VCaP (cell line): ENCODE data around the gene TMTC1.

Source experiments
- H3K27ac ChIP-seq: fragments of 450-650 bp; 2 replicates; pipeline ENCODE4 v1.5.1; 2017
- TF ChIP-seq, protein P1 (sequence below): fragments of 450-650 bp; conservative IDR thresholded peaks from 2 replicates; pipeline ENCODE4 v1.5.1; 2017; ENCODE audit warnings: mild to moderate bottlenecking, moderate library complexity

Gene TMTC1

DNA sequence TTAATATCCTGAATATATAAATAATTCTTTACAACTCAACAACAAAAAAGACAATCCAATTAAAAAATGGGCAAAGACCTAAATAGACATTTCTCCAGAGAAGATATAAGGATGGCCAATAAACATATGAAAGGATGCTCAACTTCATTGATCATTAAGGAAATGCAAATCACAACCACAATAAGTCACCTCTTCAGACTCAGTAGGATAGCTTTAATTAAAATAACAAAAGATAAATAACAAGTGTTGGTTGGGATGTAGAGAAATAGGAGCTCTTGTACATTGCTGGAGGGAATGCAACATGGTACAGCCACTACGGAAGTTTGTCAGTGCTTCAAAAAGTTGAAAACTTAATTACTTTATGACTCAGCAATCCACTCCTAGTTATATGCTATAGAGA lies 156.5 kb downstream of the TMTC1 start:
- H3K27ac ChIP-seq, result no peak overlapping the region
- TF ChIP-seq, protein P1, sequence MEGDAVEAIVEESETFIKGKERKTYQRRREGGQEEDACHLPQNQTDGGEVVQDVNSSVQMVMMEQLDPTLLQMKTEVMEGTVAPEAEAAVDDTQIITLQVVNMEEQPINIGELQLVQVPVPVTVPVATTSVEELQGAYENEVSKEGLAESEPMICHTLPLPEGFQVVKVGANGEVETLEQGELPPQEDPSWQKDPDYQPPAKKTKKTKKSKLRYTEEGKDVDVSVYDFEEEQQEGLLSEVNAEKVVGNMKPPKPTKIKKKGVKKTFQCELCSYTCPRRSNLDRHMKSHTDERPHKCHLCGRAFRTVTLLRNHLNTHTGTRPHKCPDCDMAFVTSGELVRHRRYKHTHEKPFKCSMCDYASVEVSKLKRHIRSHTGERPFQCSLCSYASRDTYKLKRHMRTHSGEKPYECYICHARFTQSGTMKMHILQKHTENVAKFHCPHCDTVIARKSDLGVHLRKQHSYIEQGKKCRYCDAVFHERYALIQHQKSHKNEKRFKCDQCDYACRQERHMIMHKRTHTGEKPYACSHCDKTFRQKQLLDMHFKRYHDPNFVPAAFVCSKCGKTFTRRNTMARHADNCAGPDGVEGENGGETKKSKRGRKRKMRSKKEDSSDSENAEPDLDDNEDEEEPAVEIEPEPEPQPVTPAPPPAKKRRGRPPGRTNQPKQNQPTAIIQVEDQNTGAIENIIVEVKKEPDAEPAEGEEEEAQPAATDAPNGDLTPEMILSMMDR, result no peak

DNA sequence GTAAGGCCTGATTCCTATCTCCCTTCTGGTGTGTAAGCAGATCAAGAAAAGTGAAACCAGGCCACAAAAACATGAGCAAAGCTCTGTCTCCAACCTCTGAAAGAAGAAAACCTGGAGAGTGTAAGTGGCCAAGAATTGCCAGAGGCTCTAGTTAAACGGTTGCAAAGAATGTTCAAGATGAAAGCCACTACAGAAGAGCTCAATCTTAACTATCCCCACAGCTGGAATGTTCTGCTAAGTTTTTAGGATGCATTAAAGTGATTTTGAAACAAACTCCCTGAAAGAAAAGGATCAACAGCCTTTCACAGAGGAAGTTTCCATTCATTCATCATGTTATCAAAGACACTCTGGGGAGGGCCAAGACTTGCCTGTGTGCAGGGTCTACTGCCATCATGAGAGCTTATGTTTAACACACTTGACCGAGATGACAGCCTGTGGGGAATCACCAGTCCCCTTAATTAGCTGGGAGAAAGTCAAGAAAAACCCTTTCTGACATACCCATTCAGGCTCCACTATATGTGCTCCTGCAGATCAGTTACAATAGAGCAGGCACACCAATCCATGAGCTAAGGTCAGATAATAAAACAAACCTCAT lies 158.3 kb downstream of the TMTC1 start:
- H3K27ac ChIP-seq, result peak overlapping the region; percentile 67
- TF ChIP-seq, protein P1, result no peak

DNA sequence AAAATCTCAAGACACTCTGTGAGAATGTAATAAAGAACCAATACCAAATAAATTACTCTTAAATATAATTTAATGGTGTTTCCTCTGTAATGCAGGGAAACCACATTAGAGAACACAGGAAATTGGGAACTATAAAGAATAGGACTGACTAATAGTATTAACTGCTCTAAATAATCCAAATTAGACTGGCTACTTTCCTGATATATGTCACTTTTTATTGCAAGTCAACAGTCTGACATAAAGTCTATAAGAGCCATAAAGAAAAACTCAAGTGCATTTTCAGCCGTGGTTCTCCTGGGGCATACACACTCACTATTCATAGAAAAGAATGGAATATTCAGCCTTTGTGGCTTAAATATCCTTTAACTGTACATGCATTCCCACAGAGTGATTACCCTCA lies 161.5 kb downstream of the TMTC1 start:
- no peak overlapping the region for H3K27ac ChIP-seq
- TF ChIP-seq, protein P1, result no peak

DNA sequence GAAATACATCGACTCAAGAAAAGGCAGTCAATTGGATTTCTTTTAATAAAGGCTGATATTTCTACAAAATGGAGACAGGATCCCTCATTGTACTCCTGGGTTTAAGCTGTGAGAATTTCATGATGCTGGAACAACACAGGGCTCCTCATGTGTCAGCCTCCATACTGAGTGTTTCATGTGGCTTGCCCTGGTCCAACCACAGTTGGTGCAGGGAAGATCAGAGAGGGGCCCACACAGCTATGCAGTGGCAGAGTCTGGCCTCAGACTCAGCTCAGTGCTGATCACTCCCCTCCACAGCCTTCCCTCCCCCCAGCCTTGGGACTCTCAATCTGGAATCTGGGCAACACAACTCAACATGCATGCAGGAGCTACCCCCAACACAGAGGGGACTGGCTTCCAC lies 163.7 kb downstream of the TMTC1 start:
- TF ChIP-seq, protein P1, result no peak

DNA sequence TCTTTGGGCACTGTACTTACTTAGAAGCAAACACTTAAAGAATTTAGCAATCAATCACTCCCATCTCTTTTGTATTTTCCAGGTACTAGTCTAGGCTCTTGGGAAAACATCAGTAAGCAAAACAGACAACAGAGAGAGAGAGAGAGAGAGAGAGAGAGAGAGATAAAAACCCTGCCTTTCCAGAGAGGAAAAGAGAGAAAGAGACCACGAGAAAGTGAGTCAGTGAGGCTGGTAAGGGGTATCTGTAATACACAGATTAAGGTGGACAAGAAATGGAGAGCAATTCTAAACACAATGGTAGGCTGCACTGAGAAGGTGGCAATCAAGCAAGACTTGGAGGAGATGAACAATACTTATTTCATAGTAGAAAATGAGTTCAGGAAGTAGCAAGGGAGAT lies 166.3 kb downstream of the TMTC1 start:
- H3K27ac ChIP-seq, result no peak overlapping the region
- TF ChIP-seq, protein P1, result no peak

More for the DNA sequence above, 163.7 kb downstream of the TMTC1 start:
- H3K27ac ChIP-seq, result no peak overlapping the region

DNA sequence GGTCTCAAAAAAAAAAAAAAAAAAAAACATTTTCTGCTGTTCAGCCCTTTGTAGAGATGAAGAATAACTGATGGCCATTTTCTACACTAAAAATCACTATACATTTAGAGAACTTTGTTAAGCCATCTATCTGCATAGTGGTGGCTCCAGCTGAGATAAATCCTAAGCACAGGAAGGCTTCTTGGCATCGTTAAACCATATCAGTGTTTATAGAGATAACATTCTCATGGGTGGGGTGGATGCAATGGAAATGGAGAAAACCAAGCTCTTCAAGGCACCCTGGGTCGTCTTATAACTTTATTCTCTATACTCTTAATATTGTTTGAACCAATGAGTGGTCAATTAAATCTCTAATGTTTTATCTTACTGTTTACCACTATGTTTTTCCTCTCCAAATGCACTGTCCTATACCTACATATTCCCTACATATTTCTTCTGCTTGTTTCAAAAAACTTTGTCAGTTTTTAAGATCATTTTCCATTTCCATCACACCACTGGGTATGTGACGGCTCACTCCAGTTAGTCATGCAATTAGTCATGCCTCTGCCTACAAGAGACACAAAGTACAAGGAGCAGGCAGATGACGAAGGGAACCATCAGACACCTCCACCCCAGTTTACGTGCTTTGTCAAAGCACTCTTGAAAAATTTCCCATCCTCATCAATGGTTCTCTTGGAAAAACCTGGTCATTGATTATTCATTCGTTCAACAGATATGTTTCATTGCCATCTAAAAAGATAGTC lies 166.9 kb downstream of the TMTC1 start:
- TF ChIP-seq, protein P1, result no peak
- H3K27ac ChIP-seq, result no peak overlapping the region

DNA sequence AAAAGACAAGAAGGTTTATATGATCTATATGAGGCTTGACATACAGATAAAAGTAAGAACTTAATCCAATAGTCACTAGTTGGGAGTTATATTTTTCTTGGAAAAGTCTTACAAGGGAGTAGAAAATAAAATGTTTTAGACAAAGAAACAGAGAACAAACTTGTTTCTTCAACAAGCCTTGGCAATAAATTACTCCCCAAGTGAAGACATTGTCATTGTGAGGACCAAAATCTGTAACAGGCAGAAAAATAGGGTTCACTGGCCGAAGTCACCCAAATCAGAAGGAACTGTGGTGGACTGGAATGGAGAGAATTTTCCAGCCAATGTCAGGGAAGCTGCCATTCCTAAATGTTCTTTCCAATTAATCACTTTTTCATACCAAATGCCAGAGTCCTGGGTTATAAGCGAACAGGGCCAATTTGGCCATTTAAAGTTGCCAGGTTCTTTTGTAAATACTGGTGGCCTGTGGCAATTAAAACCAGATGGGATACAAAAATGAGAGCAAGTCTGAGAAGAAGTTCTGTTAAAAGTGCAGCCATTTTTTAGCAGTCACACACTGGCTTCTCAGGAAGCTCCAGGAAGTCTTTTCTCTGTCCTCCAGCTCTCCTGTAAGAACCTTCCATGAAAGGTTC lies 168.9 kb downstream of the TMTC1 start:
- H3K27ac ChIP-seq, result no peak overlapping the region
- TF ChIP-seq, protein P1, result no peak
